HuH-7.5 (cell line): ENCODE measurements around the gene VILL.
"Not testable (repeated sequence)": the region's sequence is repeated elsewhere in the genome, so short reads cannot be mapped to it uniquely, and the experiment has no call there.

ENCODE experiments used
- DNase-seq: peaks from one replicate; pipeline ENCODE4 v3.0.0; 2011; ENCODE audit warnings: low spot score

Gene VILL

GRCh38 chr3:37986479-37987314 is 3.9 kb upstream of the VILL start:
- peak; percentile 77 for DNase-seq

GRCh38 chr3:37987315-37987697 is 3.3 kb upstream of the VILL start:
- no peak for DNase-seq

- no peak for DNase-seq
Observed at GRCh38 chr3:37987751-37988179, 2.8 kb upstream of the VILL start.

- DNase-seq: not testable (repeated sequence)
Observed at GRCh38 chr3:37988376-37988775, 2.2 kb upstream of the VILL start.

- no peak for DNase-seq
Observed at GRCh38 chr3:37988931-37989525, 1.6 kb upstream of the VILL start.

GRCh38 chr3:37989821-37990480 is 635 bp upstream of the VILL start:
- DNase-seq: no peak

- DNase-seq: no peak
Observed at GRCh38 chr3:37991109-37991508, 523 bp downstream of the VILL start.

GRCh38 chr3:37991823-37992222 is 1.2 kb downstream of the VILL start:
- no peak for DNase-seq

- no peak for DNase-seq
Observed at GRCh38 chr3:37992271-37993066, 1.9 kb downstream of the VILL start.

GRCh38 chr3:37993067-37993455 is 2.5 kb downstream of the VILL start:
- no peak for DNase-seq

GRCh38 chr3:37993460-37993819 is 2.9 kb downstream of the VILL start:
- DNase-seq: no peak

- peak; percentile 76 for DNase-seq
Observed at GRCh38 chr3:37993820-37994638, 3.4 kb downstream of the VILL start.

GRCh38 chr3:37994639-37994972 is 4.0 kb downstream of the VILL start:
- DNase-seq: no peak

GRCh38 chr3:37995652-37996641 is 5.4 kb downstream of the VILL start:
- no peak for DNase-seq

GRCh38 chr3:37996785-37997301 is 6.3 kb downstream of the VILL start:
- DNase-seq: peak; percentile 90

- no peak for DNase-seq
Observed at GRCh38 chr3:37997342-37997741, 6.8 kb downstream of the VILL start.

- DNase-seq: no peak
Observed at GRCh38 chr3:37997791-37998370, 7.3 kb downstream of the VILL start.

GRCh38 chr3:37999836-38000235 is 9.2 kb downstream of the VILL start:
- no peak for DNase-seq

GRCh38 chr3:38000242-38000916 is 9.8 kb downstream of the VILL start:
- no peak for DNase-seq
